Tibial nerve (tissue), 3 donors: ENCODE data around the gene SLC6A8.

Experiments used
- POLR2A ChIP-seq, 2 donors: fragments of 450-650 bp; IDR thresholded peaks; one replicate each; pipeline ENCODE4 v1.6.1; 2017; ENCODE audit warnings: antibody characterized with exemption in 2 of 2, mild to moderate bottlenecking in 2 of 2, moderate library complexity in 2 of 2
- TF ChIP-seq, protein P1 (sequence below), 5 experiments: fragments of 200-600 bp in 3 of 5; fragments of 450-650 bp in 2 of 5; sonication (generic) in 3 of 5; IDR thresholded peaks; one replicate each; pipeline ENCODE4 v1.5.1; 2016 to 2019; ENCODE audit warnings: antibody characterized with exemption in 5 of 5, mild to moderate bottlenecking in 3 of 5, moderate library complexity in 2 of 5

DNA sequence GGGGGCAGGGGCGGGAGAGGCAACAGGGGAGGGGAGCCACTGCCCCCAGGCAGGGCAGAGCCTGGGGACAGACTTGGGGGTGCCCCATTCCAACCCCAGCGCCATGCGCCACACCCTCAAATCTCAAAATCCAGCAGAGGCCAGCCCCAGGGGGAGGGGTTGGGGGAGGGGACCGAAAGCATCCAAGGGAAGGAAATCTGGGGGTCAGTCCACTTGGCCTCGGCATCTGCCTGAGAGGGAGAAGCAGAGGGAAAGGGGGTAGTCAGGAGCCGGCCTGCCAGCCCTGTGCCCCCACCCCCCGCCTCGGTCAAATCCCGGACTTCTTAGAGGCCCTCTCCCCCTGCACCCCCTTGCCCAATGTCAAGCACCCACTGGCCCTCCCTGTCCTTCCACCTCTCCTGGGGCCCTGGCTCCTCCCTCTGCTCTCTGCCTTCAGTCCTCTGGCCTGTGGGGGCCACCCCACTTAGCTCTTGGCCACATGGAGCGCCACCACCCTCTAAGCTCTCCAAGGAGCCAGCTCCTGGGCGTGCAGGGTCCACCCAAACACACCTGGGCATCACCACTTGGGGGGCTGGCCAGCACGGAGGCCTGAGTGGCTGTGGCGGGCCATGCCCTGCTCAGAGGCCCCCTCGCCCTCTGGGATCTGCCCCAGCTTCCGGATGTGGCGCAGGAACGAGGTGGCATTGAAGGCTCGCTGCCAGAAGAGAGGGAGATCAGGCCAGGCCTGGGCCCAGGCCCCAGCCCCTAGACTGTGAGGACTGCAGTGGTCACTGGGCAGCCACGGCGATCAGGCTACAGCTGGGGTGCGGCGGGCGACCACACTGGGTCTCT lies 17.6 kb upstream of the SLC6A8 start:
- TF ChIP-seq, protein P1, sequence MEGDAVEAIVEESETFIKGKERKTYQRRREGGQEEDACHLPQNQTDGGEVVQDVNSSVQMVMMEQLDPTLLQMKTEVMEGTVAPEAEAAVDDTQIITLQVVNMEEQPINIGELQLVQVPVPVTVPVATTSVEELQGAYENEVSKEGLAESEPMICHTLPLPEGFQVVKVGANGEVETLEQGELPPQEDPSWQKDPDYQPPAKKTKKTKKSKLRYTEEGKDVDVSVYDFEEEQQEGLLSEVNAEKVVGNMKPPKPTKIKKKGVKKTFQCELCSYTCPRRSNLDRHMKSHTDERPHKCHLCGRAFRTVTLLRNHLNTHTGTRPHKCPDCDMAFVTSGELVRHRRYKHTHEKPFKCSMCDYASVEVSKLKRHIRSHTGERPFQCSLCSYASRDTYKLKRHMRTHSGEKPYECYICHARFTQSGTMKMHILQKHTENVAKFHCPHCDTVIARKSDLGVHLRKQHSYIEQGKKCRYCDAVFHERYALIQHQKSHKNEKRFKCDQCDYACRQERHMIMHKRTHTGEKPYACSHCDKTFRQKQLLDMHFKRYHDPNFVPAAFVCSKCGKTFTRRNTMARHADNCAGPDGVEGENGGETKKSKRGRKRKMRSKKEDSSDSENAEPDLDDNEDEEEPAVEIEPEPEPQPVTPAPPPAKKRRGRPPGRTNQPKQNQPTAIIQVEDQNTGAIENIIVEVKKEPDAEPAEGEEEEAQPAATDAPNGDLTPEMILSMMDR (IDR thresholded peaks at IDR 0.05): no peak
- TF ChIP-seq POLR2A (IDR thresholded peaks at IDR 0.05): no peak
